Trophoblast cell (in vitro differentiated cells and primary cell): ENCODE measurements around the gene CXCL12.

Experiments
- DNase-seq, 2 donors: peaks; one replicate each; pipeline ENCODE4 v3.0.0-alpha.2; 2016
- H2AFZ ChIP-seq: 2 replicates; pipeline ENCODE4 v1.6.1; 2013; ENCODE audit warnings: low read length, moderate library complexity, mild to moderate bottlenecking; ENCODE audit not compliant: insufficient read depth, poor library complexity
- H2AK5ac ChIP-seq: 2 replicates; pipeline ENCODE4 v1.6.1; 2013; ENCODE audit warnings: mild to moderate bottlenecking, low read length
- H2BK120ac ChIP-seq: 2 replicates; pipeline ENCODE4 v1.6.1; 2013; ENCODE audit warnings: low read length, mild to moderate bottlenecking, moderate library complexity; ENCODE audit not compliant: insufficient read depth, poor library complexity
- H2BK12ac ChIP-seq: 2 replicates; pipeline ENCODE4 v1.6.1; 2013; ENCODE audit warnings: mild to moderate bottlenecking, low read length, moderate library complexity
- H2BK5ac ChIP-seq: 2 replicates; pipeline ENCODE4 v1.6.1; 2013; ENCODE audit warnings: low read length, low read depth, moderate library complexity, mild to moderate bottlenecking; ENCODE audit not compliant: poor library complexity
- H3K14ac ChIP-seq: 2 replicates; pipeline ENCODE4 v1.6.1; 2013; ENCODE audit warnings: mild to moderate bottlenecking, low read length
- H3K18ac ChIP-seq: 2 replicates; pipeline ENCODE4 v1.6.1; 2013; ENCODE audit warnings: mild to moderate bottlenecking, low read length
- H3K23ac ChIP-seq: 2 replicates; pipeline ENCODE4 v1.6.1; 2013; ENCODE audit warnings: low read length
- H3K27ac ChIP-seq: 2 replicates; pipeline ENCODE4 v1.5.1; 2013; ENCODE audit warnings: low read depth, mild to moderate bottlenecking, inconsistent platforms, low read length, moderate library complexity
- H3K27me3 ChIP-seq: 2 replicates; pipeline ENCODE4 v1.6.1; 2013; ENCODE audit warnings: inconsistent platforms, mild to moderate bottlenecking, low read length, moderate library complexity; ENCODE audit not compliant: insufficient read depth
- H3K36me3 ChIP-seq, 2 experiments: 1 replicate in 1 of 2; 2 replicates in 1 of 2; pipeline ENCODE4 v1.6.1; 2013; ENCODE audit warnings: low read length in 2 of 2, mild to moderate bottlenecking in 2 of 2, moderate library complexity in 1 of 2; ENCODE audit not compliant: insufficient read depth in 2 of 2, control insufficient read depth in 1 of 2
- H3K4ac ChIP-seq: 2 replicates; pipeline ENCODE4 v1.6.1; 2013; ENCODE audit warnings: low read depth, mild to moderate bottlenecking, low read length, moderate library complexity
- H3K4me1 ChIP-seq, 2 experiments: 1 replicate in 1 of 2; 2 replicates in 1 of 2; pipeline ENCODE4 v1.6.1; 2013; ENCODE audit warnings: low read length in 2 of 2, mild to moderate bottlenecking in 2 of 2, moderate library complexity in 1 of 2; ENCODE audit not compliant: insufficient read depth in 2 of 2, control insufficient read depth in 1 of 2
- H3K4me2 ChIP-seq: 2 replicates; pipeline ENCODE4 v1.6.1; 2013; ENCODE audit warnings: inconsistent platforms, mild to moderate bottlenecking, low read length, moderate library complexity
- H3K4me3 ChIP-seq: 2 replicates; pipeline ENCODE4 v1.5.1; 2013; ENCODE audit warnings: mild to moderate bottlenecking, low read depth, low read length, inconsistent platforms
- H3K79me1 ChIP-seq: one replicate; pipeline ENCODE4 v1.6.1; 2013; ENCODE audit warnings: low read length
- H3K79me2 ChIP-seq: 2 replicates; pipeline ENCODE4 v1.6.1; 2013; ENCODE audit warnings: low read length, mild to moderate bottlenecking; ENCODE audit not compliant: control insufficient read depth, insufficient read depth, poor library complexity
- H3K9ac ChIP-seq: 2 replicates; pipeline ENCODE4 v1.6.1; 2013; ENCODE audit warnings: mild to moderate bottlenecking, low read length
- H3K9me3 ChIP-seq: 2 replicates; pipeline ENCODE4 v1.6.1; 2013; ENCODE audit warnings: low read depth, mild to moderate bottlenecking, control low read depth, inconsistent platforms, low read length; ENCODE audit not compliant: insufficient read depth
- H4K12ac ChIP-seq: 2 replicates; pipeline ENCODE4 v1.6.1; 2013; ENCODE audit warnings: low read depth, mild to moderate bottlenecking, low read length, moderate library complexity
- H4K8ac ChIP-seq: 2 replicates; pipeline ENCODE4 v1.6.1; 2013; ENCODE audit warnings: low read depth, mild to moderate bottlenecking, low read length, moderate library complexity
- H4K91ac ChIP-seq: one replicate; pipeline ENCODE4 v1.6.1; 2013; ENCODE audit warnings: low read depth, mild to moderate bottlenecking, low read length, moderate library complexity
- WGBS: extraction: QIAGEN DNeasy Blood & Tissue Kit; methylation state at CpG from one replicate; pipeline ENCODE4 v1.1.7; 2013; ENCODE audit warnings: missing lambda C conversion rate; ENCODE audit not compliant: insufficient read length, insufficient coverage; ENCODE audit errors: extremely low coverage; 5-methylcytosine and 5-hydroxymethylcytosine counted together

Gene CXCL12

DNA sequence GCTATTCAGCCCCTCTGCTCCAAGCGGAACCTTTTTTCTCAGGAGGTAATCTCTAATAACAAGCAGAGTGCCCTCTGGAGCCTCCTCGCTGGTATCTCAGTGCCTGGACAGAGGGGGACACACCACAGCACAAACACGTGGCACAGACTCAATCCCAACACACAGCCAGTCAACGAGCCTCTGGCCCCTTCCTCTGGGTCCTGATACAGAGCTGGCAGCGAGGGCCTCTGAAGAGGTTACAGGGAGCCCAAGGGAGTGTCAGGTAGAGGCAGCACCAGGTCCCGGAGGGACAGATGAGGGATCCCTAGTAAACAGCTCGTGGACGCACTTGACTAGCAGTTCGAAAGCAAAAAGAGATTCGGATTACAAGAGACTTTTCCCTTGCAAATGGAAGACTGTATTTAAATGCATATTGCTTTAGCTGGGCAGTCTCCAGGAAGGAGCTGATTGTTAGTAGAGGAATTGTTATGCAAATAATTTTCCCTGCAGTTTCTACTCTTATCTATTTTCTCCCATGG, 14.1 kb downstream of the CXCL12 start:
- no peak overlapping the region for H2BK120ac ChIP-seq
- H3K27me3 ChIP-seq, result no peaks in the 10 kb centered on the region
- no peak for DNase-seq
- H3K4me2 ChIP-seq, result no peak overlapping the region
- no peak overlapping the region for H3K18ac ChIP-seq
- H4K91ac ChIP-seq, result no peak overlapping the region
- H2BK12ac ChIP-seq, result no peak overlapping the region
- H3K9me3 ChIP-seq, result peaks cover 4% of the 10 kb centered on the region
- no peaks in the 10 kb centered on the region for H3K79me1 ChIP-seq
- no peak overlapping the region for H4K12ac ChIP-seq
- no peak overlapping the region for H2AK5ac ChIP-seq
- no peak overlapping the region for H2BK5ac ChIP-seq
- H3K4ac ChIP-seq, result no peak overlapping the region
- no peak overlapping the region for H2AFZ ChIP-seq
- no CpG with 5 or more reads among the region's 10 CpGs for WGBS
- no peaks in the 10 kb centered on the region for H3K79me2 ChIP-seq
- no peak overlapping the region for H3K14ac ChIP-seq
- no peak overlapping the region for H3K4me3 ChIP-seq
- no peak overlapping the region for H3K23ac ChIP-seq
- H3K9ac ChIP-seq, result no peak overlapping the region
- H3K27ac ChIP-seq, result no peak overlapping the region
- H4K8ac ChIP-seq, result no peak overlapping the region
- no peaks in the 10 kb centered on the region for H3K4me1 ChIP-seq
- peaks cover 0 to 4% of the 10 kb centered on the region in 2 experiments for H3K36me3 ChIP-seq

GRCh38 chr10:44369854-44370253, 15.0 kb downstream of the CXCL12 start:
- Histone ChIP-seq H3K36me3 (no peaks in the 10 kb centered on the region), H3K14ac (no peak overlapping the region), H3K23ac (no peak overlapping the region), H3K9ac (no peak overlapping the region), H2BK120ac (no peak overlapping the region), H4K8ac (no peak overlapping the region), H2AK5ac (no peak overlapping the region), H3K4me2 (no peak overlapping the region), H4K91ac (no peak overlapping the region), H2AFZ (no peak overlapping the region), H3K4me3 (no peak overlapping the region), H3K4ac (no peak overlapping the region), H3K79me1 (no peaks in the 10 kb centered on the region), H3K18ac (no peak overlapping the region), H3K27ac (no peak overlapping the region), H3K4me1 (no peaks in the 10 kb centered on the region), H4K12ac (no peak overlapping the region), H2BK5ac (no peak overlapping the region), H3K79me2 (no peaks in the 10 kb centered on the region), H2BK12ac (no peak overlapping the region), H3K27me3 (no peaks in the 10 kb centered on the region), H3K9me3 (peaks cover 4% of the 10 kb centered on the region)
- no peak for DNase-seq
- WGBS, result no CpG with 5 or more reads among the region's 1 CpG

DNA sequence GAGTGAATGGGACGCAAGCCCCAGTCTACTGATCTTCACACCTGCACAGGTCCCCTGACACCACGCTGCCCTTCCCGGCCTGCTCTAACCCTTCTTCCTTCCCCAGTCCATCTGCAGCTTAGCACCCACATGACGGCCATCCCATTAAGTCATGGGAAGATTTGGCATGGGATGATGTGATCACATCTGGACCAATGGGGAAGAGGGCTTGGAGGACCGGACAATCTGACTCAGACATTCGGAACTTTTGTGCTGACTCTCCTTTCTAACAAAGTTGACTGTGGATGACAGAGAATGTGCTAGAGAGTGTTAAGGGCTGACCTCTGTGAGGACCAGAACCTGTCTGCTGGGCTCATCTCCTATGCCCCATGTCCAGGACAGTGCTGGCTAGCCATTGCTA, 15.6 kb downstream of the CXCL12 start:
- no peaks in the 10 kb centered on the region for H3K36me3 ChIP-seq
- no peaks in the 10 kb centered on the region for H3K79me1 ChIP-seq
- no peak overlapping the region for H4K91ac ChIP-seq
- no peak overlapping the region for H2AK5ac ChIP-seq
- no peak overlapping the region for H4K12ac ChIP-seq
- H3K18ac ChIP-seq, result no peak overlapping the region
- no peak overlapping the region for H3K4me3 ChIP-seq
- H3K14ac ChIP-seq, result no peak overlapping the region
- H3K27me3 ChIP-seq, result no peaks in the 10 kb centered on the region
- WGBS, result no CpG with 5 or more reads among the region's 6 CpGs
- no peak overlapping the region for H3K9ac ChIP-seq
- no peak overlapping the region for H3K23ac ChIP-seq
- H2BK120ac ChIP-seq, result no peak overlapping the region
- no peak overlapping the region for H2BK12ac ChIP-seq
- H3K27ac ChIP-seq, result no peak overlapping the region
- no peak overlapping the region for H2AFZ ChIP-seq
- H3K79me2 ChIP-seq, result no peaks in the 10 kb centered on the region
- no peak overlapping the region for H4K8ac ChIP-seq
- no peak overlapping the region for H2BK5ac ChIP-seq
- H3K4me1 ChIP-seq, result no peaks in the 10 kb centered on the region
- H3K4ac ChIP-seq, result no peak overlapping the region
- no peak overlapping the region for H3K4me2 ChIP-seq
- peaks cover 4% of the 10 kb centered on the region for H3K9me3 ChIP-seq
- no peak for DNase-seq

- no peaks in the 10 kb centered on the region for H3K79me1 ChIP-seq
- no peaks in the 10 kb centered on the region for H3K79me2 ChIP-seq
- DNase-seq, result no peak
- H3K4me1 ChIP-seq, result no peaks in the 10 kb centered on the region
- no peak overlapping the region for H4K12ac ChIP-seq
- no peaks in the 10 kb centered on the region for H3K27me3 ChIP-seq
- H3K14ac ChIP-seq, result no peak overlapping the region
- no peak overlapping the region for H4K8ac ChIP-seq
- H3K9ac ChIP-seq, result no peak overlapping the region
- WGBS, result no CpG with 5 or more reads among the region's 7 CpGs
- no peak overlapping the region for H3K4me3 ChIP-seq
- H3K36me3 ChIP-seq, result no peaks in the 10 kb centered on the region
- H2BK120ac ChIP-seq, result no peak overlapping the region
- H2AK5ac ChIP-seq, result no peak overlapping the region
- H4K91ac ChIP-seq, result no peak overlapping the region
- H3K4me2 ChIP-seq, result no peak overlapping the region
- no peak overlapping the region for H3K27ac ChIP-seq
- H3K18ac ChIP-seq, result no peak overlapping the region
- no peak overlapping the region for H3K23ac ChIP-seq
- H2BK5ac ChIP-seq, result no peak overlapping the region
- peaks cover 2% of the 10 kb centered on the region for H3K9me3 ChIP-seq
- no peak overlapping the region for H3K4ac ChIP-seq
- no peak overlapping the region for H2BK12ac ChIP-seq
- no peak overlapping the region for H2AFZ ChIP-seq
Observed at GRCh38 chr10:44368637-44369036, 16.3 kb downstream of the CXCL12 start.
